NCI-H748 treated with DMSO at 0.1 percent for 48 hours (cell line): ENCODE measurements around the gene ARHGAP15.
A peak's percentile ranks its signal among the peaks of the same experiment; 100 is the strongest.

Experiments
- DNase-seq: peaks from one replicate; lab custom pipeline; 2025; lab: John Stamatoyannopoulos, UW

Gene ARHGAP15

DNA sequence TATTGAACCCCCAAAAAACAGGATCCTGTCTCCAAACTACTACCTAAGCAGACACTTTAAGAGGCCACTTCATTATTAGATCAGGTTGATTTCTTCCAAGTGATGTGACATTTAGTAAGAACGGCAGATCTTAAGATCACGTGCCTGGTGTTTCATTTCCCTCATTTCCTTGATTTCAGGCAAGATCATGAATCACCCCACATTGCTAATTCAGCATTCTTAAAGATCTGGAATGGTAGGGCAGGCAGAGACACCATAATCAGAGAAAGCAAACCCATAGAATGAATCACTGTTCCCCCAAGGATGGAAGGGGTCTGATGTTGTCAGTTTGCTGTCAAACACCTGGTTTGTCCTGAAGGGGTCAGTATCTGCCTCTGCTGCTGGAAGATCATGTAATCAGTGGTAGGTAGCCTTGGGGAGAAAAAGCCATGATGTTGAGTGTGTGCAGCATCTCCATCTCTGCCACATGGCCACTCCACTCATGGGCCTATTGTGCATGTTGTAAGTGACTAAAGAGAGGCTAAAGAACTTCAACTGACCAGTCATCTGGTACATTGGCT, 133.9 kb downstream of the ARHGAP15 start:
- DNase-seq = peak; percentile 17

DNA sequence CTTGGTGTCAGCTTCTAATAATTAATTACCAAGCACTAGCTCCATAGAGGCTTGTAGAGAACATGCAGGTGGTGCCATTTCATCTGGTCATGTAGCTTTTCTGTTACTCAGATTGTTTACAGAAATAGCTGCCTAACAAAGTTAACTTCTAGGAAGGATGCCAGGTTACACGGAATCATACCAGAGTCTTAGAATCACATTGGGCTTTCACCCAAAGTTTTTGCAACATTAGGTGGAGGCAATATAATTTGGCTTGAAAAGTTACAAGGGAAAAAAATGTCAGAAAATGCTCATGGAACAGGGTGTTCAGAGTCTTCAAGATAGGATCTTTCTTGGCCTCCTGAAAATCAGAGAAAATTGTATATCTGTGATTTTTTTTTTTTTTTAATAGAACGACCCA, 135.6 kb downstream of the ARHGAP15 start:
- no peak for DNase-seq

- DNase-seq = no peak
Measured at GRCh38 chr2:143279672-143280071, 150.5 kb downstream of the ARHGAP15 start.

GRCh38 chr2:143280097-143280757, 151.0 kb downstream of the ARHGAP15 start:
- no peak for DNase-seq

GRCh38 chr2:143282684-143283083, 153.5 kb downstream of the ARHGAP15 start:
- DNase-seq = no peak

GRCh38 chr2:143284087-143284675, 155.0 kb downstream of the ARHGAP15 start:
- no peak for DNase-seq

DNA sequence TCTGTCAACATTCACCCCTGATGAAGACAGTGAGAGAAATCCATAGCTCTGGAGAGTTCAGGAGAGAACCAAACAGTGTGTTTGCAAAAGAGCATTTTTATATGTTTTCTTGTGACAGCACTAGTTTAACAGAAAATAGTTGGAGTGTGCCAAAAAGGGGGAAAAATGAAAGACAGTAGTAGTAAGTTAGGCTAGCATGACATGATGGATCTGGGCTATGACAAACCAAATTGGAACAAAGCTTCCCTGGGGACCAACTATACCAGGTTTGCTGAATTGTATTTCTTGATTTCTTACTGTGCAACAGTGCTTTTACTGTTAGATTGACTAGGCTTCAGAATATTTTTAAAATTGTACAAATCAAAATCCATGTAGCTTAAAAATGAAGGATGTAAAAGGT, 159.8 kb downstream of the ARHGAP15 start:
- no peak for DNase-seq

GRCh38 chr2:143290221-143290620, 161.0 kb downstream of the ARHGAP15 start:
- DNase-seq = no peak

- DNase-seq = no peak
Measured at GRCh38 chr2:143294068-143294467, 164.8 kb downstream of the ARHGAP15 start.

DNA sequence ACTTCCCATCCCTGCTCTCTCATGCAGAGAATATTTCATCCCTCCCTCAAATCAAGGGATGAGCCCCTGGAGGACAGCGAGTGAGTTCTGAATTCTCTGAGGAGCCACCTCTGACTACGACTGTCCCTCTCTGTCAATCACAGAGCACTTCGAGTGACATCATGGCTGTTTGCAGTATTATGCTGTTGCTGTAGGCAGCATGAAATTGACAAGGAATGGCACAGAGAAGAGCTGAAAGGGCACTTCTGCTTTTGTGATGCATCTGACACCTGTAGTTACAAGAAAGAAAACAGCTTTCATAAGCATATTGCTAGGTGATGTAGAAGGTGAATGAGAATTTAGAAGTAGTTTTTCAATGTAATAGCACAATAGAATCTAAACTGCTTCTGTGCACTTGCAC, 166.9 kb downstream of the ARHGAP15 start:
- DNase-seq = no peak

GRCh38 chr2:143297182-143297581, 168.0 kb downstream of the ARHGAP15 start:
- no peak for DNase-seq

DNA sequence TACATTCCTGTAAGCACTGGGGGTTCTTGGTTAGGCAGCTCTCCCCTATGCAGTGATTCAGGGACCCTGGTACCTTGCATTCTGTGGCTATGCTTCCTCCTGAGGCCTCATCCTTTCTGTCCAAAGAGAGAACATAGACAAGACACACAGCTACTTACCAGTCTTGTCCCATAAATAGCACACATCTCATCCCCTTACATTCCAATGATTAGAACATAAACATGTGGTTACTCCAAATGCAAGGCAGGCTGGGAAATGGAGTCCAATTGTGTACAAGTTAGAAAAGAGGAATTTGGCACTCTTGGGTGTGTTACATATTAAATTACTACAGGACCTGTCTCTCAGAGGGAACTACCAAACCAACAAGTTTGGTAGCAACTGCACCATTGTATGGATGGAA, 171.3 kb downstream of the ARHGAP15 start:
- no peak for DNase-seq

- no peak for DNase-seq
Measured at GRCh38 chr2:143311426-143311825, 182.2 kb downstream of the ARHGAP15 start.

- no peak for DNase-seq
Measured at GRCh38 chr2:143312441-143312840, 183.2 kb downstream of the ARHGAP15 start.

DNA sequence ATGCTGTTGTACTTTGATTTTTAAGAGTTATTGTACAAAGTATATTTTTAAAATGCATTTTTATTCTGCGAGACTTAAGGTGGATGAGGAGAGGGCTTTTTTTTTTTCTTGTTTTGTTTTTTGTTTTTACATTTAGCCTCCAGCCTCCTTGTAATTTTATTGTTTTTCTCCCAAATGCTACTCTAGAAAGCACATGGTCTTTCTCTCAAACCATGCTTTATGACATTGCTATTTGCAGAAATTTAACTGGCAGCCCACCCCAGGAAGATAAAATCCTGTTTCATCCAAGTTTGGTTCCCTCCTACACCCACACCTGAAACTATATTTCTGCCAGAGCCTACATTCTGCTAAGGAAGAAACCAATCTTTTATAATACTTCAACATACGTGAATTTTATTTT, 184.6 kb downstream of the ARHGAP15 start:
- no peak for DNase-seq

DNA sequence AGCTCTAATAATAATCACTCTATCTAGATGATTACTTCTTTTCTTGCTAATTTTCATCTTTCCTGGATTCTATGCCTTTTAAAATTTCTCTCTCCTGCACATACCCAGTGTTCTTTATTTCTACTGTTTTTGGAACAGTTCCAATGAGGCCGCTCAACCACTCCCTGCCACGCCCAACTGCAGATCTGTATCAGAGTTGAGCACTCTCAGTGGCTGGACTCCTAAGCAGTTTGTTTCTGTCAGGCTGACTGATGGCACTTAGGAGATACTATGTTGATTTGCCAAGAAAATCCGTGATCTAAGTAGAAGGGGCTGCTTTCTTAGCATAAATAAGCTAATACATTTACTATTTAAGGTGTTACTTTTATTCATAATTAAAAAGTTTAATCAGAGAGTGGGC, 192.8 kb downstream of the ARHGAP15 start:
- peak; percentile 38 for DNase-seq

GRCh38 chr2:143329288-143329687, 200.1 kb downstream of the ARHGAP15 start:
- no peak for DNase-seq

GRCh38 chr2:143333168-143333791, 204.1 kb downstream of the ARHGAP15 start:
- no peak for DNase-seq

- no peak for DNase-seq
Measured at GRCh38 chr2:143333847-143334246, 204.6 kb downstream of the ARHGAP15 start.

DNA sequence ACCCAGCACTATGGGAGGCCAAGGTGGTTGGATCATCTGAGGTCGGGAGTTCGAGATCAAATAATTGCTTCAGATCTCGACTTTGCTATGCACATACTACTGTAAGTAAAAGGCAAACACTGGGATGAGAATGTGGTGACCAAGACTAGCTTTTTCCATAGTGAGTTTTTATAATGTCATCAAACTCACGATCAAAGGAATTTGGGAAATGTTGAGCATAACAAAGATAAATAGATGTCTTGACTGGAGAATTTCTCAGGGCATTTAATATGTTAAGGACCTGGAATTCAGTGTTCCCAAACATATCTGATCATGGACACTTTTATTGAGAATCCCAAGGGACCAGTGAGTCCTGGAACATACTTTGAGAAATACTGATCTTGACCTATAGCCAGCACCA, 205.6 kb downstream of the ARHGAP15 start:
- DNase-seq = no peak

DNA sequence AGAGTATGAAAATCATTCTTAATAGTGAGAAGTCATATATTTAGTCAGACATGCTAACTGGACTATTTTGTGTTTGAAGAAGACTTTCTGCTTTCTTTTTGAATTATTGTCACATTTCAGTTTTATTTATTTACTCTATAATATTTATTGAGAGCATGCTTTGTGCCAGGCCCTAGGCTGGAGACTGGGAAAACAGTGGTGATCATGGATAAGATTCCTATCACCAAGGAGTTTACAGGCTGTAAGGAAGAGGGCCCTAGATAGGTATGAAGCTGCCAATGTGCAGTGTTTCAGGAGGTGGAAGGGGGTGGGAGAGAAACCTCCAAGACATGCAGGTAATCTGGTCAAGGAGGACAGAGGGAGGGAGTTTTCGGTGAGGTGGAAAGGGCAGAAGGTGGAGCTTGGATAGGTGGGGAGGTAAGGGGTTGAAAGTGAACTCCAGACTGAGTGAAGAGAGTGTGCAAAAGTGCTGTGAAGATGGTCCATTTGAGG, 207.5 kb downstream of the ARHGAP15 start:
- DNase-seq = no peak

GRCh38 chr2:143341478-143341877, 212.3 kb downstream of the ARHGAP15 start:
- no peak for DNase-seq

DNA sequence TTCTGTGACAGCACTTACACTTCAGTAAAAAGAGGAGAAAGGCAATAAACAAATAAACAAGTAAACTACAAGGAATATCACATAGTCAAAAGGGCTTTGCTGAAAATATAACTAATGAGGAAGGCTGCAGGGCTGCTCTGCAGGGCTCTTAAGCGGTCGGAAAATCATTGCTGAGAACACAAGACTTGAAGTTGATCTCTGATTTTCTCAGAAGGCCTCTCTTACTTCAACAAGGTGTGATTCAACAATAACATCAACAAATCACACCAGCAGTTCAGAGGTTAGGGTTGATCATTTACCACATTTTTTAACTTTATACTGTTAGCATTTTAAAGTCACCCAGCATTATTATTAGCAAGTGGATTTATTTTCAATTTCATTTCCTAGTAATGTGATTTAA, 215.6 kb downstream of the ARHGAP15 start:
- no peak for DNase-seq
